LNCaP clone FGC (cell line): ENCODE measurements around the gene CCL18.
"Not testable (repeated sequence)": the region's sequence is repeated elsewhere in the genome, so short reads cannot be mapped to it uniquely, and the experiment has no call there.

Experiments
- DNase-seq: peaks from one replicate; pipeline ENCODE4 v3.0.0-alpha.2; 2011; ENCODE audit warnings: low read depth
- H3K4me3 ChIP-seq: 2 replicates; pipeline ENCODE4 v1.5.1; 2011; ENCODE audit warnings: mild to moderate bottlenecking, low read depth, low read length, control low read depth
- TF ChIP-seq, protein P1 (sequence below): IDR thresholded peaks from 2 replicates; pipeline ENCODE4 v1.5.1; 2012; ENCODE audit warnings: mild to moderate bottlenecking; ENCODE audit not compliant: control insufficient read depth, insufficient read depth; ENCODE audit errors: extremely low read depth

Gene CCL18, protein sequence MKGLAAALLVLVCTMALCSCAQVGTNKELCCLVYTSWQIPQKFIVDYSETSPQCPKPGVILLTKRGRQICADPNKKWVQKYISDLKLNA

DNA sequence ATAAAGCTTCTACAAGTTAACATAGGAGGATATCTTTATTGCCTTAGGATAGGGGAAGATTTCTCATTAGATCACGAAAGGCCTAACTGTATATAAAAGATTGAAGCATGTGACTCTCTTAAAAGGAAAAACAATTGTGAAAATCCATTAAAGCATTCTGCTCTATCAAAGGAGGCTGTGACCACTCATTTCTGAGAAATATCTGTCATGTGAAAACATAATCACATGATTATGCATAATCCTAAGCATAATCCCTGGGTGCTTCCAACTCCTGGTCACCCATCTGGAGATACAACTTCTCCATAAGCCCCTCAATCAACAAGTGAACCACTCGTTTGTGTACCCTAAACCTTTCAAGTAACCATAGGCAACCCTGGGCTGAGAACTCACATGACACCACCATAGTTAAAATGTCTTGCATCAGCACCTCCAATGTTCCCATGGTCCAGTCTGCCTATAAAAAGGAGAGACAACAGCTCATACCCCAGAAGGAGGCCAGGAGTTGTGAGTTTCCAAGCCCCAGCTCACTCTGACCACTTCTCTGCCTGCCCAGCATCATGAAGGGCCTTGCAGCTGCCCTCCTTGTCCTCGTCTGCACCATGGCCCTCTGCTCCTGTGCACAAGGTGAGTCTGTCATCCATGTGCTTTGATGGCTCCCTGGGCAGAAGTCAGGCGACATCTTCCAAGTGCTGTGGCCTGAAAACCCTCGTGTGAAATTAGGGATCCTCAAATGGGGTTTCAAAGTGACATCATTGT lies at the start of gene CCL18:
CCL18 (plus strand) TSS at position 487 of the 756 bp plus-strand sequence; CDS start at position 558, 71 bp downstream.
- TF ChIP-seq, protein P1, sequence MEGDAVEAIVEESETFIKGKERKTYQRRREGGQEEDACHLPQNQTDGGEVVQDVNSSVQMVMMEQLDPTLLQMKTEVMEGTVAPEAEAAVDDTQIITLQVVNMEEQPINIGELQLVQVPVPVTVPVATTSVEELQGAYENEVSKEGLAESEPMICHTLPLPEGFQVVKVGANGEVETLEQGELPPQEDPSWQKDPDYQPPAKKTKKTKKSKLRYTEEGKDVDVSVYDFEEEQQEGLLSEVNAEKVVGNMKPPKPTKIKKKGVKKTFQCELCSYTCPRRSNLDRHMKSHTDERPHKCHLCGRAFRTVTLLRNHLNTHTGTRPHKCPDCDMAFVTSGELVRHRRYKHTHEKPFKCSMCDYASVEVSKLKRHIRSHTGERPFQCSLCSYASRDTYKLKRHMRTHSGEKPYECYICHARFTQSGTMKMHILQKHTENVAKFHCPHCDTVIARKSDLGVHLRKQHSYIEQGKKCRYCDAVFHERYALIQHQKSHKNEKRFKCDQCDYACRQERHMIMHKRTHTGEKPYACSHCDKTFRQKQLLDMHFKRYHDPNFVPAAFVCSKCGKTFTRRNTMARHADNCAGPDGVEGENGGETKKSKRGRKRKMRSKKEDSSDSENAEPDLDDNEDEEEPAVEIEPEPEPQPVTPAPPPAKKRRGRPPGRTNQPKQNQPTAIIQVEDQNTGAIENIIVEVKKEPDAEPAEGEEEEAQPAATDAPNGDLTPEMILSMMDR: no peak
- no peak for DNase-seq

DNA sequence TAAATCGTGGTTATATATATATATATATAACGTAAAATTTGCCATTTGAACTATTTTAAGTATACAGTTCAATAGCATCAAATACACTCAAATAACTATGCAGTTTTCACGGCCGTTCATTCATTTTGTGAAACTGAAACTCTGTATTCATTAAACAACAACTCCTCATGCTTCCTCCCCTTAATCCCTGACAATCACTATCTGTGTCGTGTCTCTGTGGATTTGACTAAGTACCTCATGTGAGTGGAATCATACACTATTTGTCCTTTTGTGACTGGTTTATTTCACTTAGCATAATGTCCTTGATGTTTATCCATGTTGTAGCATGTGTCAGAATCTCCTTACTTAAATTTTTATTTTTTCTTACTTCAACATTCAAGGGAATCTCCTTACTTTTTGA lies 49.1 kb upstream of the CCL18 start:
- TF ChIP-seq, protein P1: no peak
- H3K4me3 ChIP-seq: no peak overlapping the region
- DNase-seq: no peak

More for the DNA sequence above, at the start of gene CCL18:
- H3K4me3 ChIP-seq: no peak within 1 kb of the TSS

DNA sequence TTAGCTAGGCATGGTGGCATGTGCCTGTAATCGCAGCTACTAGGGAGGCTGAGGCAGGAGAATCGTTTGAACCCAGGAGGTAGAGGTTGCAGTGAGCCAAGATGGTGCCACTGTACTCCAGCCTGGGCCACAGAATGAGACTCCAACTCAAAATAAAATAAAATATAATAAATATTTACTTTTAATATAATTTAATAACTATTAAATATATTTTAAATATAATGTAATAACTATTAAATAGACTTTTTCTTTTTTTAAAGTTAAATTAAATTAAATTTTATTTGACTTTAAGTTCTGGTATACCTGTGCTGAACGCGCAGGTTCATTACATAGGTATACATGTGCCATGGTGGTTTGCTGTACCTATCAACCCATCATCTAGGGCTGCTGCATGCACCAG lies 48.2 kb upstream of the CCL18 start:
- H3K4me3 ChIP-seq, DNase-seq: not testable (repeated sequence)

DNA sequence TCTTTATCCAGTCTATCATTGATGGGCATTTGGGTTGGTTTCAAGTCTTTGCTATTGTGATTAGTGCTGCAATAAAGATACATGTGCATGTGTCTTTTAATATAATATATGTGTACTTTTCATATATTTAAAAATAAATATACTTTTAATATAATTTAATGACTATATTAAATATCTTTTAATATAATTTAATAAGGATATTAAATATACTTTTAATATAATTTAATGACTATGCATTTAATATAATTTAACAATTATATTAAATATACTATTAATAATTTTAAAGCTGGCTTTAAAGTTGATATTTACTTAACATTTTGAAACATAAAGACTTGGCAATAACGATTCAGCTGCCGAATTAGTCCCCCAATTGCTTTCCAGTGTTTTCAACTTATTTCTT lies 47.5 kb upstream of the CCL18 start:
- TF ChIP-seq, protein P1: no peak
- DNase-seq: no peak
- no peak overlapping the region for H3K4me3 ChIP-seq

DNA sequence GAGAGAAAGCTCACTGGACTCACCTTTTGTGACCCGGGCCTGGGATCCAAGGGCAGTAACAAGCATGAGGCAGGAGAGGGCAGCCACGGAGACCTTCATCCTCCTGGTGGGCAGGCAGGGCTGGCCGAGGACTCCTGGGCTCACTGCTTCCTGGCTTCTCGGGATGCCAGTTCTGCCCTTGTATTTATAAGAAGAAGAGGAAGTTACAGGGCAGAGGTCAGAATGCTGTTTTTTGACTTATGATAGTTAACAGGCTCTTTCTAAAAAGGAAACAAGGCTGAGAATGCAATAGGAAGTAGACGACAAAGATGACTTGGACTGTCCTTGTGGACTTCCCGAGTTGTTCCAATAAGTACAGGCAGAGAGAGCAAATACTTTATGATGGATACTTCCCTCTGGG lies 46.3 kb upstream of the CCL18 start, which contains the start of gene CCL23:
CCL23 (minus strand) TSS at position 174 of the 400 bp plus-strand sequence; CDS start at position 99, 75 bp downstream.
- TF ChIP-seq, protein P1: no peak
- no peak within 1 kb of the TSS for H3K4me3 ChIP-seq
- DNase-seq: no peak

DNA sequence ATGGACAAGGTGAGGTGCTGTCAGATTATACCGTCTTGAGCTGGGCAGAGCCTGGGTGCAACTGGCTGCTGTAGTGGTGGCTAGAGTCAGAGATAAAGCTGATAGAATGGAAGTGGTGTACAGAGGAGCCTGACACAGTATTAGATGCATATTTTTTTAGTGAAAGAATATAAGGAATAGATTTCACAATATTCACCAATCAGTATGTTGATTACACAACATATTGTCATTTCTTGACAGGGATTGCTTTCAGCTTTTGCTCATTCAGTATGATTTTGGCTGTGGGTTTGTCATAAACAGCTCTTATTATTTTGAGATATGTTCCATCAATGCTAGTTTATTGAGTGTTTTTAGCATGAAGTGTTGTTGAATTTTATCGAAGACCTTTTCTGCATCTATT lies 44.6 kb upstream of the CCL18 start:
- DNase-seq: no peak
- H3K4me3 ChIP-seq: no peak overlapping the region
- TF ChIP-seq, protein P1: no peak

DNA sequence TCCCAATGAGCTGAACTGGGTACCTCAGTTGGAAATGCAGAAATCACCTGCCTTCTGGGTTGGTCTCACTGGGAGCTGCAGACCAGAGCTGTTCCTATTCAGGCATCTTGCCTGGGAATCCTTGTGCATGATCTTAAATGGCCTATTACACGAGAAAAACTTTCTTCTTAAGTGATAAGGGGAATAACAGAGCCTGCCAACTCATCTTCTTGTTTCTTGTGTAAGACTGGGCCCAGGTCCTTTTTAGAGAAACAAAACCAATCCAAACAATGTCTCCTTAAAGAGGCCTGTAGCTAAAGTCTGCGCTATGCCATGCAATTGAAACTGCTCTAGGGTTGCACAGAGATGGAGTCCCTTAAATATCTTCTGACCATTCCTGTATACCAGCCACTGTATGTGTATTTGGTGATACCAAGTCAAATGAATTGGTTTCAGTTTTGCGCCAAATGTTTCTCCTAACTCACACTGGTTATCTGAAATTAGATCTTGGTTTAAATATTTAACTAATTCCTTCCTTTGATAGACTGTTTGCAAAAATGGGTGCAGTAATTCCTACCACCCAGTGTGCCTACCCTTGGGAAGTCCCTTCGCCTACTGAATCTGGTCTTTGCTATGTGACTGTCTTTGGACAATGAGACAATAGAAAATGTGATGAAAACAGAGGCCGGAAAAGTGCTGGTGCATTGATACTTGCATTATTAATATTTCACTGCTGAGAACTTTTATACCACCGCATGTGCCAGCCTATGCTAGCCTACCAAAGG lies 39.8 kb upstream of the CCL18 start:
- no peak overlapping the region for H3K4me3 ChIP-seq
- no peak for DNase-seq
- TF ChIP-seq, protein P1: no peak
